ENCODE results near the gene RHEB. TPM values are rescaled to one million over a fixed set of nuclear protein-coding genes. Genes with fewer than 3 reads are reported as not detected.

RHEB gene
- total and polyA plus RNA-seq, 2 experiments from 2014 or later: 101 to 239 TPM

- ATAC-seq: peak; percentile 96
- H3F3A ChIP-seq (replicated peaks; ENCODE audit: low read depth): no peaks in the 10 kb centered on the region
- Mint-ChIP-seq H3K4me1 (peaks cover 16% of the 10 kb centered on the region), H3K4me3 (no peak overlapping the region), H3K27me3 (ENCODE audit: insufficient read depth, low read depth, poor library complexity) (peaks cover 13% of the 10 kb centered on the region), H3K36me3 (ENCODE audit: low read depth) (no peaks in the 10 kb centered on the region), H3K9me3 (no peaks in the 10 kb centered on the region), H3K27ac (no peak overlapping the region)
- no peaks in the 10 kb centered on the region for H3K9me2 ChIP-seq (ENCODE audit: insufficient read depth)
- no peak overlapping the region for H3K27ac ChIP-seq (ENCODE audit: low read depth)
- peak overlapping the region; percentile 57; the same call in 1 of the 2 replicates for H2AFZ ChIP-seq
- no peak for TF ChIP-seq NANOG (IDR thresholded peaks at IDR 0.05; ENCODE audit: borderline replicate concordance)
- no peak for TF ChIP-seq ZNF114 (CRISPR knock-in tag; IDR thresholded peaks at IDR 0.05)
- TF ChIP-seq EZH2phosphoT487 (IDR thresholded peaks at IDR 0.05; ENCODE audit: unreplicated experiment): no peak
- TF ChIP-seq ETS1 (IDR thresholded peaks at IDR 0.05): no peak
- TF ChIP-seq EZH2 (IDR thresholded peaks at IDR 0.05; ENCODE audit: low read depth, unreplicated experiment): no peak
- no peak for TF ChIP-seq POLR2AphosphoS5 (IDR thresholded peaks at IDR 0.05; ENCODE audit: low read depth)
- no peak for TF ChIP-seq REST (IDR thresholded peaks at IDR 0.05; ENCODE audit: unreplicated experiment)
- no peak for TF ChIP-seq CREB1 (CRISPR knock-in tag; IDR thresholded peaks at IDR 0.05; ENCODE audit: low read depth)
- no peak for TF ChIP-seq JUNB (IDR thresholded peaks at IDR 0.05; ENCODE audit: unreplicated experiment)
- TF ChIP-seq ZNF331 (CRISPR knock-in tag; IDR thresholded peaks at IDR 0.05; ENCODE audit: low read depth): no peak
- no peak for TF ChIP-seq STAT1 (IDR thresholded peaks at IDR 0.05; ENCODE audit: unreplicated experiment)
- TF ChIP-seq CTCF (conservative IDR thresholded peaks at IDR 0.05; ENCODE audit: low read depth in 2 of 2): no peak
- no peak for TF ChIP-seq ZNF462 (CRISPR knock-in tag; IDR thresholded peaks at IDR 0.05)
- no peak overlapping the region for H3K4me2 ChIP-seq
- no peaks in the 10 kb centered on the region for H3K4me1 ChIP-seq (ENCODE audit: insufficient read depth)
- DNase-seq (ENCODE audit: low spot score): peak; percentile 44
- H3K36me3 ChIP-seq (ENCODE audit: insufficient read depth): no peaks in the 10 kb centered on the region
- no peaks in the 10 kb centered on the region for H4K20me1 ChIP-seq (replicated peaks; ENCODE audit: insufficient read depth)
- H3K79me2 ChIP-seq (replicated peaks; ENCODE audit: insufficient read depth): no peaks in the 10 kb centered on the region
- no peak overlapping the region for H3K4me3 ChIP-seq
- no peaks in the 10 kb centered on the region for H3K27me3 ChIP-seq (ENCODE audit: insufficient read depth)
Observed at GRCh38 chr7:151539088-151539671, 19.5 kb upstream of the RHEB start.

Data from GM23338 (cell line).